Measurements from ENCODE around the gene B3GAT1.

Gene B3GAT1

DNA sequence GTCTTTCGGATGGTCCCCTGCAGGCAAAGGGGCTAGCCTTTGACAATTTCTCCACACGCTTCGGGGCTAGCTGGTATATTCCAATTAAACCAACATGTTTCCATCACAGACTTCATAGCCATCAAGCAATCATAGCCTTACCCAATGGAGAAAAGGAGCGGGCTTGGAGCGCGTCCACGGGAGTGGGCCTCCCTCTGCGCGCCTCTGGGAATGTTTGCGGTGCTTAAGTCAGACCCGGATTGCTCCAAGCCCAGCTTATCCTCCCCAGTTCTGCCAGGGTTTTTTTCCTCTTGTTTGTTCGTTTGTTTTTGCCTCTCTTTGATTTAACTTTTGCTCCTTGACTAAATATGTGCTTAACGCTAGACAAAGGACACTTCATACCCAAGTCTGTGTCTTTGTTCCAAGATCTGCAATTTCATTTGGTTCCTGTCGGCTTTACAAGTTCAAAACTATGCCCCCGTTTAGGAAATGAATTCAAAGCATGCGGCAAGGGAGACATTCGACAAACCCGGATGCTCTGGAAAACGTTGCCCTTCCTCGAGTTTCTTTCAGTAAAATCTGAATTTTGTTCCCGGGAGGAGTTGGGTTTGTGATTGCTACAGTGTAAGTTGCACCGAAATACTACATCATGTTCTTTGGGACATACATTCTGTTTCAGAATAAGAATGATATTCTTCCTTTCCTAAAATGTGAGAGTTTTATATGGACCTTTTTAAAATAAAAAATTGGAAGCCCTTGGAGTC is 81.3 kb downstream of the B3GAT1 start:
- DNase-seq = no peak
